HG03039 (cell line): Measurements from ENCODE around the gene ZNF438.
"Not testable (repeated sequence)": the region's sequence is repeated elsewhere in the genome, so short reads cannot be mapped to it uniquely, and the experiment has no call there.

Experiments used
- ATAC-seq: cut with Tn5 transposase; IDR thresholded peaks from one replicate; pipeline ENCODE4 v1.9.1; 2021; ENCODE audit warnings: mild to moderate bottlenecking, moderate library complexity; ENCODE audit not compliant: unreplicated experiment

Gene ZNF438

GRCh38 chr10:30963992-30964930 is 67.4 kb downstream of the ZNF438 start:
- no peak for ATAC-seq

- ATAC-seq: no peak
These were observed 69.1 kb downstream of the ZNF438 start for GRCh38 chr10:30962522-30962921.

GRCh38 chr10:30959836-30960210 is 71.8 kb downstream of the ZNF438 start:
- no peak for ATAC-seq

GRCh38 chr10:30949218-30949617 is 82.4 kb downstream of the ZNF438 start:
- not testable (repeated sequence) for ATAC-seq

- ATAC-seq: no peak
These were observed 87.7 kb downstream of the ZNF438 start for GRCh38 chr10:30944005-30944404.

GRCh38 chr10:30943451-30943850 is 88.2 kb downstream of the ZNF438 start:
- no peak for ATAC-seq

GRCh38 chr10:30940256-30940655 is 91.4 kb downstream of the ZNF438 start:
- no peak for ATAC-seq

- ATAC-seq: no peak
These were observed 91.9 kb downstream of the ZNF438 start for GRCh38 chr10:30939643-30940251.

- no peak for ATAC-seq
These were observed 96.6 kb downstream of the ZNF438 start for GRCh38 chr10:30935078-30935477.

GRCh38 chr10:30931094-30931493 is 100.6 kb downstream of the ZNF438 start:
- no peak for ATAC-seq

GRCh38 chr10:30929901-30930520 is 101.7 kb downstream of the ZNF438 start:
- no peak for ATAC-seq

GRCh38 chr10:30929311-30929729 is 102.3 kb downstream of the ZNF438 start:
- not testable (repeated sequence) for ATAC-seq

GRCh38 chr10:30928742-30929141 is 102.9 kb downstream of the ZNF438 start:
- ATAC-seq: no peak

- ATAC-seq: no peak
These were observed 113.0 kb downstream of the ZNF438 start for GRCh38 chr10:30918651-30919050.

- ATAC-seq: no peak
These were observed 113.9 kb downstream of the ZNF438 start for GRCh38 chr10:30917789-30918188.

- ATAC-seq: no peak
These were observed 114.6 kb downstream of the ZNF438 start for GRCh38 chr10:30917067-30917466.

GRCh38 chr10:30915146-30915545 is 116.5 kb downstream of the ZNF438 start:
- ATAC-seq: no peak

GRCh38 chr10:30911303-30911863 is 120.3 kb downstream of the ZNF438 start:
- no peak for ATAC-seq

- ATAC-seq: no peak
These were observed 128.1 kb downstream of the ZNF438 start for GRCh38 chr10:30903397-30904138.

- no peak for ATAC-seq
These were observed 128.9 kb downstream of the ZNF438 start for GRCh38 chr10:30902621-30903396.
